IPS DF 6.9 (cell line): ENCODE results near the gene EMC9.

Source experiments
- DNase-seq: peaks from one replicate; pipeline ENCODE4 v3.0.0-alpha.2; 2013; ENCODE audit warnings: low read depth, low spot score
- H3K27ac ChIP-seq: one replicate; pipeline ENCODE4 v1.5.1; 2013; ENCODE audit warnings: low read length, control low read depth
- H3K27me3 ChIP-seq: 2 replicates; pipeline ENCODE4 v1.6.1; 2013; ENCODE audit warnings: mild to moderate bottlenecking, low read length; ENCODE audit not compliant: control insufficient read depth, insufficient read depth
- H3K36me3 ChIP-seq: 2 replicates; pipeline ENCODE4 v1.6.1; 2013; ENCODE audit warnings: low read length; ENCODE audit not compliant: control insufficient read depth, insufficient read depth
- H3K4me1 ChIP-seq: 2 replicates; pipeline ENCODE4 v1.6.1; 2013; ENCODE audit warnings: low read length; ENCODE audit not compliant: control insufficient read depth, insufficient read depth
- H3K4me3 ChIP-seq: 2 replicates; pipeline ENCODE4 v1.5.1; 2013; ENCODE audit warnings: mild to moderate bottlenecking, low read length
- H3K9me3 ChIP-seq: 2 replicates; pipeline ENCODE4 v1.6.1; 2013; ENCODE audit warnings: low read length, inconsistent platforms; ENCODE audit not compliant: control insufficient read depth, insufficient read depth
- WGBS: extraction: QIAGEN DNeasy Blood & Tissue Kit; methylation state at CpG from one replicate; pipeline ENCODE4 v1.1.7; 2013; ENCODE audit warnings: mixed read lengths, missing lambda C conversion rate; ENCODE audit not compliant: insufficient read length, insufficient coverage; 5-methylcytosine and 5-hydroxymethylcytosine counted together

The EMC9 gene

GRCh38 chr14:24130717-24131548 is 10.5 kb downstream of the EMC9 start:
- no peak for DNase-seq
- Histone ChIP-seq H3K27ac (no peak overlapping the region), H3K9me3 (no peaks in the 10 kb centered on the region), H3K27me3 (no peaks in the 10 kb centered on the region), H3K4me1 (peaks cover 2% of the 10 kb centered on the region), H3K4me3 (no peak overlapping the region), H3K36me3 (no peaks in the 10 kb centered on the region)
- WGBS = no CpG with 5 or more reads among the region's 7 CpGs

DNA sequence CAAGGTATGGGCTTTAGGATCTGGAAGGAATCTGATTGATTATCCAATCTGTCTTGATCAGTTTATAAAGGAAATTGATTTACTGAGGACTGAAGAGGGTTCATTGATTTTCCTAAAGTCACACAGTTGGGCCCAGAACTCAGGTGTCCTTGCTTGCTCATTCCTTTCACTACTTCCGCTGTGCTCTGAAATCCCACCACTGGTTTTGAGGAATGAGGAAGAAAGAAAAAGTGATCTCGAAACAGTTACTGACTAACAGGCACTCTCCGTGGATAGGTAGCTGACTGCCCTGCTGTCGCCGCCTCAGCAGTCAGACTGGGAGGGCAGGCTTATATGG is 11.0 kb downstream of the EMC9 start, which contains the start of gene FITM1:
Gene FITM1, plus strand, starts transcription at position 280 of the 337 bp plus-strand sequence. CDS start 905 bp downstream, outside the sequence.
- DNase-seq = no peak
- no CpG with 5 or more reads among the region's 5 CpGs for WGBS
- Histone ChIP-seq H3K36me3 (no peaks in the 10 kb centered on the region), H3K27me3 (no peaks in the 10 kb centered on the region), H3K4me3 (no peak within 1 kb of the TSS), H3K4me1 (peaks cover under 1% of the 10 kb centered on the region), H3K9me3 (no peaks in the 10 kb centered on the region), H3K27ac (no peak within 1 kb of the TSS)

DNA sequence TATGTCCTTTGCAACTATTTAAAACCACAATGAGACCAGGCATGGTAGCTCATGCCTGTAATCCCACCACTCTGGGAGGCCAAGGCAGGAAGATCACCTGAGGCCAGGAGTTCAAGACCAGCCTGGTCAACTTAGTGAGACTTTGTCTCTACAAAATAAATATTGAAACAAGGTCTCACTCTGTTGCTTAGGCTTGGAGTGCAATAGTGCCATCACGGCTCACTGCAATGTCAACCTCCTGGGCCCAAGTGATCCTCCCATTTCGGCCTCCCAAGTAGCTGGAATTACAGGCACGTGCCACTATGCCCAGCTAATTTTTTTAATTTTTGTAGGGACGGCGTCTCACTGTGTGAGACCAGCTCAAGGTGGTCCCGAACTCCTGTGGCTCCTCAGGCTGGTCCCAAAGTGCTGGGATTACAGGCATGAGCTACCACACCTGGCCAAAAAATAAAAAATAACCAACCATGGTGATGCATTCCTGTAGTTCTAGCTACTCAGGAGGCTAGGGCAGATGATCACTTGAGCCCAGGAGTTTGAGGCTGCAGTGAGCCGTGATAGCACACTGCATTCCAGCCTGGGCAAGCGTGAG is 11.9 kb downstream of the EMC9 start:
- Histone ChIP-seq H3K9me3 (no peaks in the 10 kb centered on the region), H3K27ac (no peak overlapping the region), H3K4me1 (no peaks in the 10 kb centered on the region), H3K36me3 (no peaks in the 10 kb centered on the region), H3K27me3 (no peaks in the 10 kb centered on the region), H3K4me3 (no peak overlapping the region)
- DNase-seq = no peak
- no CpG with 5 or more reads among the region's 8 CpGs for WGBS

DNA sequence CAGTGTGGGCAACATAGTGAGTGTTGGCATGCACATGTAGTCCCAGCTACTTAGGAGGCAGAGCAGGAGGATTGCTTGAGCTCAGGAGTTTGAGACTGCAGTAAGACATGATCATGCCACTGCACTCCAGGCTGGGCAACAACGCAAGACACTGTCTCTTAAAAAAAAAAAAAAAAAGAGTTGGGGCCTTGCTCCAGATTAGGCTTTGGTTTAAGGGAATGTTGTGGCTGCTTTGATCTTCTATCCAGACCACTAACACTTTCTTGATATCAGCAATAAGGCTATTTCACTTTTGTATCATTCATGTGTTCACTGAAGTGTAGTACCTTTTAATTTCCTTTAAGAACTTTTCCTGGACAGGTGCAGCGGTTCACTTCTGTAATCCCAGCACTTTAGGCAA is 13.7 kb downstream of the EMC9 start:
- H3K27ac ChIP-seq = no peak overlapping the region
- no peak for DNase-seq
- no peaks in the 10 kb centered on the region for H3K4me1 ChIP-seq
- no peaks in the 10 kb centered on the region for H3K9me3 ChIP-seq
- H3K36me3 ChIP-seq = peaks cover 4% of the 10 kb centered on the region
- no peaks in the 10 kb centered on the region for H3K27me3 ChIP-seq
- no CpG with 5 or more reads among the region's 2 CpGs for WGBS
- no peak overlapping the region for H3K4me3 ChIP-seq

DNA sequence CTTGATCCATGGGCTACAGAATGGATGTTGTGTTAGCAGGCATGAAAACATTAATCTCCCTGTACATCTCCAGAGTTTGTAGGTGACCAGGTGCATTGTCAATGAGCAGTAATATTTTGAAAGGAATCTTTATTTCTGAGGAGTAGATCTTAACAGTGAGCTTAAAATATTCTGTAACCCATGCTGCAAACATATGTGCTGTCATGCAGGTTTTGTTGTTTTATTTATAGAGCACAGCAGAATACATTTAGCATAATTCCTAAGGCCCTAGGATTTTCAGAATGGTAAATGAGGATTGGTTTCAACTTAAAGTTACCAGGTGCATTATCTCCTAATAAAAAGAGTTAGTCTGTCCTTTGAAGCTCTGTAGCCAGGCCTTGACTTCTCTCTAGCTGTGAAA is 14.5 kb downstream of the EMC9 start:
- H3K27me3 ChIP-seq = no peaks in the 10 kb centered on the region
- peaks cover 7% of the 10 kb centered on the region for H3K36me3 ChIP-seq
- H3K4me1 ChIP-seq = no peaks in the 10 kb centered on the region
- H3K9me3 ChIP-seq = no peaks in the 10 kb centered on the region
- no peak overlapping the region for H3K4me3 ChIP-seq
- DNase-seq = no peak
- no peak overlapping the region for H3K27ac ChIP-seq

DNA sequence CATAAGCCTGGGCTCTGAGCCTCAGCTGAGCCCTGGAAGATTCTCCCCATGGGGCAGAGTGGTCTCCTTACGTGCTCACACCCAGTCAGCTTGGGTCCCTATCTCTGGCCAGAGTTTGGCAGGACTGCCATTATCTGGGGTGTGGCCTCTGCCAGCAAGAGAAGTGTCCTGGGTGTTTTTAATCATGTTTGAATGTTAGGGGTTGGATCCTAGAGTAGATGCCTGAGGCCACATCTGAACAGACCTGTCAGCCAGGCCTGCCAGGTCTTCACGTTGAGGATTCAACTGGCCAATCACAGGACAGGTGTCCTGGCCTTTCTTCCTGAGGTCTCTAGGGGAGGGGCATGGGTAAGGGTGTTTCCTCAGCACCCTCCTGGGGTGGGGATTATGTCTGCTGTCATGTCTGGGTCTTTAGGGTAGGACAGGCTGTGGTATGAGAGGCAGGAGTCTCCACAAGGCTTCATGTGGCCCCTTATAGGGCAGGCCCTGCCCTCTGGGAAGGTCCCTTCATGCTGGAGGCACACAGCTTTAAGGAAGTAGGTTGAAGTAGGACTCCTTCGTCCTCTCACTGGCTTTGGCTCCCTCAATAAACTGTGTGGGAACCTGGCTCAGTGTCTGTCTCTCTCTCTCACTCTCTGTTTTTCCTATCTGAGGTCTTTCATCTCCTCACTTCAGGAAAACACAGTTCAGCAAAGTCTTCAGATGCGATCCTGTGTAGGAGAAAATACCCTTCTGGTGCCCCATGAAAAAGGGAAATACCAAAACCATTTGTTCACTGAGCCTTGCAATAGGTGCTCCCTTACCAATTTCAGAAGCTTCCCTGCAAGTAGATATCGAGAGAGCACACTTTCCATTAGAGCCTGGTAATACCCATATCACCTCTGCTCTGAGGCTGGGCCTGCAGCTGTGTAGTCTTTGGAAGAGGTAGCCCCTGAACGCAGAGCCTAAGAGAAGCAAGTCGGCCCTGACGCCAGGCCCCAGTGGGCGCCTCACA is 17.7 kb downstream of the EMC9 start:
- no peak overlapping the region for H3K27ac ChIP-seq
- DNase-seq = no peak
- H3K27me3 ChIP-seq = no peaks in the 10 kb centered on the region
- no peak overlapping the region for H3K4me3 ChIP-seq
- no peaks in the 10 kb centered on the region for H3K4me1 ChIP-seq
- no CpG with 5 or more reads among the region's 9 CpGs for WGBS
- no peaks in the 10 kb centered on the region for H3K9me3 ChIP-seq
- H3K36me3 ChIP-seq = peaks cover 22% of the 10 kb centered on the region

GRCh38 chr14:24122898-24123297 is 18.5 kb downstream of the EMC9 start:
- no CpG with 5 or more reads among the region's 8 CpGs for WGBS
- peaks cover 27% of the 10 kb centered on the region for H3K36me3 ChIP-seq

GRCh38 chr14:24122416-24122815 is 19.0 kb downstream of the EMC9 start:
- Histone ChIP-seq H3K4me1 (no peaks in the 10 kb centered on the region), H3K36me3 (peaks cover 27% of the 10 kb centered on the region), H3K4me3 (no peak overlapping the region), H3K9me3 (no peaks in the 10 kb centered on the region), H3K27me3 (no peaks in the 10 kb centered on the region), H3K27ac (no peak overlapping the region)
- no CpG with 5 or more reads among the region's 4 CpGs for WGBS
- DNase-seq = no peak

More at GRCh38 chr14:24122898-24123297, 18.5 kb downstream of the EMC9 start:
- no peak overlapping the region for H3K27ac ChIP-seq
- H3K4me1 ChIP-seq = no peaks in the 10 kb centered on the region
- H3K27me3 ChIP-seq = no peaks in the 10 kb centered on the region
- no peak for DNase-seq
- no peaks in the 10 kb centered on the region for H3K9me3 ChIP-seq
- H3K4me3 ChIP-seq = no peak overlapping the region

- no peaks in the 10 kb centered on the region for H3K9me3 ChIP-seq
- WGBS = no CpG with 5 or more reads among the region's 8 CpGs
- H3K27ac ChIP-seq = no peak overlapping the region
- H3K4me1 ChIP-seq = no peaks in the 10 kb centered on the region
- no peaks in the 10 kb centered on the region for H3K27me3 ChIP-seq
- H3K36me3 ChIP-seq = peaks cover 27% of the 10 kb centered on the region
- DNase-seq = no peak
- no peak overlapping the region for H3K4me3 ChIP-seq
Observed at GRCh38 chr14:24121210-24121609, 20.2 kb downstream of the EMC9 start.

- no CpG with 5 or more reads among the region's 6 CpGs for WGBS
Observed at GRCh38 chr14:24119691-24120090, 21.7 kb downstream of the EMC9 start.

More at GRCh38 chr14:24119691-24120090, 21.7 kb downstream of the EMC9 start:
- no peaks in the 10 kb centered on the region for H3K4me1 ChIP-seq
- H3K27me3 ChIP-seq = no peaks in the 10 kb centered on the region
- no peaks in the 10 kb centered on the region for H3K9me3 ChIP-seq
- peaks cover 27% of the 10 kb centered on the region for H3K36me3 ChIP-seq
- H3K4me3 ChIP-seq = no peak overlapping the region
- no peak overlapping the region for H3K27ac ChIP-seq
- DNase-seq = no peak
